NCI-H2227 treated with DMSO at 0.1 percent for 48 hours (cell line): ENCODE measurements around the gene TRPC4AP.

Experiments
- DNase-seq: peaks from one replicate; lab custom pipeline; 2025; lab: John Stamatoyannopoulos, UW

Gene TRPC4AP

DNA sequence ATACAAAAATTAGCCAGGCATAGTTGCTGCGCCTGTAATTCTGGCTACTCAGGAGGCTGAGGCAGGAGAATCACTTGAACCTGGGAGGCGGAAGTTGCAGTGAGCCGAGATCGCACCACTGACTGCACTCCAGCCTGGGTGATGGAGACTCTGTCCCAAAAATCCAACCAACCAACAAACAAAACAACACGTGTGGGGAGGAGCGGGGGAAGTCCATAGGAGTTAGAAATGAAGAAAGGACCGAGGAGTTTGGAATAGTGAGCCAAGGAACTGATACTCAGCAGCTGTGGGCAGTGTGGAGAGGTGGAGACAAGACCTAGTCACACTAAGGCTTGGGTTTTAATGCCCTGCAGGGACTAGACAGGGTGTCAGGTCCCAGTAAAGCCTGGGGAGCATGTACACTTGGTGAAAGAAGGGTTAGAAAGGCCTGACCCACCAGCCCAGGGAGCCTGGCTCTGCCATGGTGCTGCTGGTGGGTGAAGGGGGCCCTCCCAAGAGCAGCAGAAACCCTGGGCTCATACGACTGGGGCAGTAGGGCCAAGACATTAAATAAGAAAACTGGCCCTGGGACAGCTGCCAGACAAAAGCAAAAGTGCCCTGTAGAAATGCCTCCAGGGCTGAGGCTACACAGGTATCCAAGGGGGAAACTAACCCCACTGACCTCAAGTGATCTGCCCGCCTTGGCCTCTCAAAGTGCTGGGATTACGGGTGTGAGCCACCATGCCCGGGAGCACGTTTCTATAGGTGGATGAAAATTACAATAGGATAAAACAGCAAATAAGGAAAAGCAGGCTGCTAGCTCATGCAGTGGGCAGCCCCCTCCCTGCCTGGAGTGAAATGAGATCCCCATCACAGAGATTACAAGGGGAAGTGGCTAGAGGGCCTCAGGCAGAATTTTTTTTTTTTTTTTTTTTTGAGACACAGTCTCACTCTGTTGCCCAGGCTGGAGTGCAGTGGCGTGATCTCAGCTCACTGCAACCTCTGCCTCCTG is 78.9 kb downstream of the TRPC4AP start:
- DNase-seq = no peak

DNA sequence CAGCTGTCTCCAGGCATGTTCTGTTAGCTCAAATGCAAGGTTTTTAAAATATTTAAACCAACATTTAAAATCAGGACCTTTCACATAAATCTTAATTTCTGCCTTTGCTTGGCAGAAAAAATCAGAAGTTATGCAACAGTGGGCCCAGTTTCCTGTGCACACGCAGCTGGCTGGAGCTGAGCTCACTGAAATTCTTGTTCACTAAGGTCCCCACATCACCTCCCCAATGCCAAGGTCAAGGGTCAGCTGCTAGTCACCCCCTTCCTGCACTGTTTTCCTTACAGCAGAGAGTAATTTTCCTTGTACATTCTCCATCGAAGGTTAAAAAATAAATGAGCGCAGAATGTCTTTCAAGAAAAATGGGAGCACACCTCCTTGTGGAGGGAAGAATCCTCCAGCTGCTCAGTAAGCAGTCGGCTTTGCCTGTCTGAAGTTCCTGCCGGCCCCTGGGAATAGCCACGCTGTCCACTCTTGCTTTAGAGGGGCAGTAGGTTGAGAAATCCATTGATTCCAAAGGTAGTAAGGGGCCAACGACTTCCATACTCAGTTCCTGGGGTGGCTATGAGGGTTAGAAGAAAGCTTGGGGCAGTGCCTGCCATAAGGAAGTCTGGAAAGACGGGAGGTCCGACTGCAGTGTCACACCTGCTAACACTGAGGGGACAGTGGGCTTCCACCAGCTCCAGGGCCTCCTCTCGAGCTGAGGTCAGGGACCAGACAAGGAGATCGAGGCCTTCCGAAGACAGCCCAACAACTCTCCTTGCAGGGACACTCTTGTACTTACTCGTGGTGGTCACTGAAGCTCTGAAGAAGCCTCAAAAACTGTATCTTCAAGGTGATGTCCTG is 80.2 kb downstream of the TRPC4AP start:
- DNase-seq = no peak

DNA sequence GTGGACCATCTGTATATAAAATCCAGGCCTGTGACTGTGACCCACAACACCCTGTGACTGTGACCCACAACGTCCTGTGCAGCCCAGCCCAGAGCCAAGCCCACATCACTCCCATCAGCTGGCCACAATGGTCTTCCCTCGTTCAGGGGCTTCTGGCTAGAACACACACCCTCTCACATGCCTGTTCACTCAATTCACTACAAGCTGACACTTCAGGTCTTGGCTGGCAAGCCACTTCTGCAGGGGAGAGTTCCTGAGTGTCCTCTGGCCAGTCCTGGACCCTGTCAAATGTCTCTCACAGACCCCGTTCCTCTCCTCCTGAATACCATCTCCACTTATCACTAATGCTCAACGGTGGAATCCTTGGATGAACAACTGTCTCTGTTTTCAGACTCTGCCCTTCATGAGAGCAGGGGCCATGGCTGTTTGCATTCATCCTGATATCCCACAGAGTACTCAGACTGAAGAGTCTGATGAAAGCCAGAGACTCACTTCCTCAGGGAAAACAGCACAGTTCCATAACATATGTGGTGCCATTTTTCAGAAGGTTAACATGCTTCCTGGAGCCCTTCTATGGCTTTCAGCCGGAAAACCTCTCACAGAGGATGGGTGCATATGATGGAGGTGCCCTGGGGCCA is 80.9 kb downstream of the TRPC4AP start:
- DNase-seq = no peak

DNA sequence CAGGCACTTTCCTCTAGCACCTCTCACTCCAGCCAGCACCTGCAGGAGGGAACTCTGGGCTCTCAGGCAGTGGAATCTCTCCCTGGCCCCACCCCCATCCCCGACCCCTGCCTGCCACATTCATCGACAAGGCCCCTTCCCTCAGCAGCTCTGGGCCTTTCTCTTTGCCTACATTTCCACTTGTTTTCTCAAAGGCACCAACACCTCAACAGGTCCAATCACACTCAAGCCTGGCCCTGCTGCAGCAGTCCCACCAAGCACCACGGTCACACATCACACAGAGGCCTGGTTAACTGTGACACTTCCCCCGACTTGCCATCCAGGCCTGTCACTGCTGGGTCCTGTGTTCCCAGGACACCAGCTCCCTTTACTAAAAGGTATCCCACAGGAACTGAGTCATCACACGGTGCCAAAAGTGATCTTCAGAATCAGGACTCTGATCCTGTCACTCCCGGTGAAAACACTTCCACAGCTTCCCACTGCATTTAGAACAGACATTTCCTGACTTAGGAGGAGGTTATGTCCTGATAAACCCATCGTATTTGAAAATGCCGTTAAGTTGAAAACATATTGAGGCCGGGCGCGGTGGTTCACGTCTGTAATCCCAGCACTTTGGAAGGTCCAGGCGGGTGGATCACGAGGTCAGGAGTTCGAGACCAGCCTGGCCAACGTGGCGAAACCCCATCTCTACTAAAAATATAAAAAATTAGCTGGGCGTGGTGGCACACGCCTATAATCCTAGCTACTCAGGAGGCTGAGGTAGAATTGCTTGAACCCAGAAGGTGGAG is 82.0 kb downstream of the TRPC4AP start:
- no peak for DNase-seq

DNA sequence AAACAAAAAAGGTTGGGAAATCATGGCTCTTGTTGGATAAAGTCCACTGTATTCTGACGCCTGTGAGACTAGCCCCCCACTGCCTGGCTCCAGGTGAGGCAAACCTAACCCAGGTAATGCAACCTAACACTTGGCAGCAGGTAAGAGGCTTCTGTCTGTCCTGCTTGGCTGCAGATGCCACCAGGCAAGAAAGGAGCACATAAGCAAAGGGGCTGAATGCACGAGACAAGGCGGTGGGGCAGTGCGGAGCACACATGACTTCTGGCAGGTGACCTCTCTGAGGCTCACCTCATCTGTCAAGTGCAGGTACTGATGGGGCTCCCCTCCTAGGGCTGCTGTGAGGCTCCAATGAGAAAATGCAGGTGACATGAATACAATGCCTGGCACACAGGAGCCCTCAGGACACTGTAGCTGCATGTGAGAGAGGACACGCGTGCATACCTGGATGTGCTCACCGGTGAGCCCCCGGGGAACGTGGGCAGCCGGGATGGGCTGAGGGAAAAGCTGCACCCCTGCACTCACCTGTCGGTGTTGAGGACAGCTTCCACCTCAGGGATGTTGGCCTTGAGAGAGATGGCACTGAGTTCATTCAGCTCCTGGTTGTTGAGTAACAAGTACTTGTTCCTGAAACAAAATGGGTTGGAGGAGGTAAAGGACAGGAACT is 82.8 kb downstream of the TRPC4AP start:
- DNase-seq = no peak

DNA sequence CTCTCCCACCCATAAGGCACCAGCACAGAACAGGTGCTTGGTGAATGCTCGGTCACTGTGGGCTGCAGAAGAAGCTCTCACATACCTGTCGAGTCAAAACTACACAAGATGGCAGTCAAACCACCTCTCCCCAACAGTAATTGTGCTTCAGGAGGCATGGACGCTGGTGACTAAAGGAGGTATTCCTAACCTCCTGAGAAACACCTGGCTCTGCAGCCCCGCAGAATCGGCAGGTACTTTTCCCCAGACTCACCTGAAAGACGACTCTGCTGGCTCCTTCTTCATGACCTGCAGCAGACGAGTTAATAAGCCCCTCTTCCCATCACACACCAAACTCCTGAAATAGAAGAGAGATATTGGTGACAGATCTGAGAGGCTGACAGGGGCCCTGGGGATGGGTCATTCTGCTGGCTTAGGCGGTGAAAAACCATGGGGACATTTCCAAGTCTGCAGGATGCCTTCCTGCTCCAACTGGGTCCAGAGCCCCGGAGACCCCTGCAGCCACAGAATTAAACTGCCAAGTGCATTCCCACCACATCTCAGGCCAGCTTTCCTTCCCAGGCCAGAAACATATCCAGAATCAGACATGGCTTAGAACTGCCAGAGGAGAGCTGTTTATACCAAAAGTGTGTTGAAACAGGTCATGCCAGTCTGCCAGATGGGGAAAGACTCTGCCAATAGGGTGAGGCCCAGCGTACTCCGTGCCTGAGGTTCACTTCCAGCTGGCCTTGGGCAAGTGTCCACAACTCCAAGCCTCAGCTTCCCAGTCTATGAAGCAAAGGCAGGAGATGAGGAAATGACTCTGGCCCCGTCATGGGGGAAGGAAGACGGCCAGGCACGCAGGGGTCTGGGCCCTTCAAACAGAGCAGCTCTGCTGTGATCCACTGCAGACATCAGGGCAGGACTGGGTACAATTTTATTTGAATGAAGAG is 83.9 kb downstream of the TRPC4AP start:
- DNase-seq = no peak

DNA sequence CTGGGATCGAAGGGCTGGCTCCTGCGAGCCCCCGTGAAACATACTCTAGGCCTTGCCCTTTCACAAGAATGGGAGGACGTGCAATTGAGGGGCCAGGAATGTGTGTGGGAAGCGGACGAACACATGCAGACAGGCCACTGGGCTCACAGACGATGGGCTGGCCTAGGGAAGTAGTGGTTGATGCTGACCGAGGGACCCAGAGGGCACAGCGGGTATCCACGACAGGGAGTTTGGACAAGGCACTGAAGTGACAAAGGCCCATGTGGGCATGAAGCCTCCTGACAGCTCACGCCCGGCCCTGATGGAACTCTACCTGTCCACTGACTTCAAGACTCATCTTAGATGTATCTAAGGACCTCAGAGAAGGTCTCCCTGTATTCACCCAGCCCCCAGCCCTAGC is 84.7 kb downstream of the TRPC4AP start:
- DNase-seq = no peak

DNA sequence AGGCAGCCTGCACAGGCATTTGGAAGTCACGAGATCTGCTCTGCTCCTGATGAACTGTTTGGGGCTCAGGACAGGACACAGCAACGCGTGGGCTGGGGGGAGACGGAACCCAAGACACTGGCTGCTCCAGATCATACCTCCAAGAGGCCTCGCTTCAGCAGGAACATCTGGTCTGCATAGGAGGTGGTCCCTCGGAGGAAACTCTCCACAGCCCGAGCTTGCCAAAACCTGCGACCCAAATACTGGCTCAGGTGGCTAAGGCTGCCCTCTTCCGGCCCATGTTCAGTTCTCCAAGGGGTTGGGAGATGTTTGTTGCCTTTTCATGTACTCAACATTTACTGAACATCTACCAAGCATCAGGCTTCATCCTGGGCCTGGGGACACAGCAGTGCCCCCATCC is 85.2 kb downstream of the TRPC4AP start:
- DNase-seq = no peak

DNA sequence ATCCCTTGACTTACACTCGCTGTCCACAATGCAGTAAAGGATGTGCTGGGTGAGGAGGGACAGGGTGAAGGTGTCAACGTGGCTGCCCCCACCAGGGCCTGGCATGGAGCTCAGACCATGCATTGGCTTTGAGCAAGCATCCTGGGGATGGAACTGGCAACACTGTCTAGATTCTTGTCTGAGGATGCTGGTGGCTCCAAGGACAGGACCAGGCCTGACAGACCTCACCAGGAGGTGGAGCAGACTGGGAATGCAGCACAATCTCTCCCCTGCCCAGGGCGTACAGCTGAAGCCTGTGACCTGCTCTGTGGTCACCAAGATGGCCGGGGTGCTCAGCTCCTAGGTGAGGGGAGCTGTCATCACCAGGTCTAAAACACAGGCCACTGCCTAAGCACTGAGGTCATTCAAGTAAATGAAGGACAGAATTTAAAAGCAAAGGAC is 86.1 kb downstream of the TRPC4AP start:
- DNase-seq = no peak

DNA sequence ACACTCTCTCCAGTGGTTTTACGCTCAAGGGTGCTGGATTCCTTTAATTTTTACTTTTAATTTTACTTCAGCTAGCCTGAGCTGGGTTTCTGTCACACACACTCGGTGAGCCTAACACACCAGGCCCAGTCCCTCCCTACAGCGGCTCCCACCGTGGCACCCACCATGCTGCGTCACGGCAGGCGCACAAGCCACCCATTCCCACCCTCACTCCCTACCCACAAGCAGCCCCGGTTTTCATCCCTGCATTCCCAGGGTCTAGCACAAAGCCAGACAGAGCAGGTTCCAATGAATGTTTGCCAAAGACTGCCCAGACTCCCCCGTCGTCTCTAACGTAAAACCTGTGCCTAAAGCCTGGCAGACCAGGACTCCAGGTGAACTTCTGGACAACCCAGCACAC is 86.6 kb downstream of the TRPC4AP start:
- no peak for DNase-seq

DNA sequence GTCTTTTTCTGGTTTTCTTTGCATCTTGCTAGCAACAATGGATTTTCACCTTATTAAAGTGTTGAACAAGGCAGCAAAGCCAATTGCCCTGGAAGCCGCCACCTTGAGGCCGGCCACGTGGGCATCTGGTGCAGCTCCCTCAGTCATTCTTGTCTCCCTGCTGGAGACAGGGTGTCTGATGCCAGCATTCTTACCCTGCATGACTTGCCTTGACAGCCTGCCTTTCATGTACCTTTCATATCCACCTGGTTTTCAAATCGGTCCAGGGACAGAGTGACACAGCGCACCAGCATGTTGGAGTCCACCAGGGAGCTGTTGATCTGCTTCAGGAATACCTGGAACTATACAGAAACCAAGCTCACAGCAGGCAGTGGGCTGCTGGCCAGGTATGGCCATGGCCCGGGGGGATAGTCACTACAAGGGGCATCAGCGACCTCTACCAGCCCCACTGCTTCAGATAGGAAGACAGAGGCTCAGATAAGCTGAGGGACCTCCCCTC is 87.1 kb downstream of the TRPC4AP start:
- no peak for DNase-seq

DNA sequence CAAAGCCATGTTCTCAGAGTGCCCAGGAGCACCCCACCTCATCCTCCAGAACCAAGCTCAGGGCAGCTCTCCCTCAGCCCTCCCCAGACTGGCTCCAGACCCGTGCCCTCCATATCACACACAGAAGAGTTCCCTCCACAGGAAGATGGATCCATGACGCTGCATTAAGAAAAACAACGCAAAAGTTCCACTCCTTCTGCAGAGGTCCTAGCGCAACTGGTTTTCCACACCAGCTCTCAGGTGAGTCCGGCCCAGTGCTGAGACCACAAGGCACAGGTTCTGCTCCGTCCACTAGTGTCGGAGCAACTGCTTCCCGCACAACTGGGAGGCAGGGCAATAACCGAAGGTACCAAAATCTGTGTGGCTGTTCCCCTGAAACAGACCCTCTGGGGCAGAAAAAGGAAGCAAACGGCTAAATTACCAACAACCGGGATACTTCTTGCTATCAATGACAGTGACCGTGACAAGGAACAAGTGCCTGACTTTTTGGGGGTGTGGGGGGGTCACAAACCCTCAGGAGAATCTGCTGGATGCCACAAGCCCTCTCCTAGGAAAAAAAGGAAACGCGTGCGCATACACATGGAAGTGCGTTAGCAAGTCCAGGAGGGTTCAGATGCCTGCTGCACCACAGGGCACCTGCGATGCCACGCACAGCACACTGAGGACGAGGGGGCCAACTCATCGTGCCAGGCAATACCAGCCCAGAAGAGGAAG is 87.7 kb downstream of the TRPC4AP start:
- no peak for DNase-seq

DNA sequence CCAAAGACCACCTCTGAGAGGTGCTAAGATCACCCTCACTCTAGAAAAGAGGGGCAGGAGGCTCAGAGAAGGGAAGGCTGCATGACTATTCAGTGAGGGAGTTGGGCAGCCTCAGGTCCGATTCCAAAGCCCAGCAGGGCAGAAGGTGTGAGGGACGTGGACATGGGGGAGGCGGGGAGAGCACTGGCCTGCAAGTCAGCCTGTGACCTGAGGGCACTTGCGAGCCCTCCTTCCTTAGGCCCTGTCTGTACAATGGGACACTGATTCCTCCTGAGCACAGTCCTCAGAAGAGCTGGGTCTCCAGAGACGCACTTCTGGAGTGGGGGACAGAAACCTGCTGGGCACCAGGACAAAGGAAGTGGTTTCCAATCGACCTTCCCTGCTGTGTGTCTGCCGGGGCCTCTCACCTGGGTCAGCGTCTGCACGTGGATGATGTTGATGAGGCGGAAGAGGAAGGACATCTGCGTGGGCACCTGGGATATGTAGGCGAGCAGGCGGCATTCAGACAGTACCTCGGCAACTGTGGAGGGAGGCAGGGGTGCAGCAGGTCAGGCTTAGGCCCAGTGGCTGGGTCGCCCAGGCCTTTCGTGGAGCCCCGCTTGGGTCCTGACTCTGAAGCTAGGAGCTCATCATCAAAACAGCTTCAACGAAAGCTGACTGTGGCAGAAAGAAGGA is 88.4 kb downstream of the TRPC4AP start:
- DNase-seq = no peak

DNA sequence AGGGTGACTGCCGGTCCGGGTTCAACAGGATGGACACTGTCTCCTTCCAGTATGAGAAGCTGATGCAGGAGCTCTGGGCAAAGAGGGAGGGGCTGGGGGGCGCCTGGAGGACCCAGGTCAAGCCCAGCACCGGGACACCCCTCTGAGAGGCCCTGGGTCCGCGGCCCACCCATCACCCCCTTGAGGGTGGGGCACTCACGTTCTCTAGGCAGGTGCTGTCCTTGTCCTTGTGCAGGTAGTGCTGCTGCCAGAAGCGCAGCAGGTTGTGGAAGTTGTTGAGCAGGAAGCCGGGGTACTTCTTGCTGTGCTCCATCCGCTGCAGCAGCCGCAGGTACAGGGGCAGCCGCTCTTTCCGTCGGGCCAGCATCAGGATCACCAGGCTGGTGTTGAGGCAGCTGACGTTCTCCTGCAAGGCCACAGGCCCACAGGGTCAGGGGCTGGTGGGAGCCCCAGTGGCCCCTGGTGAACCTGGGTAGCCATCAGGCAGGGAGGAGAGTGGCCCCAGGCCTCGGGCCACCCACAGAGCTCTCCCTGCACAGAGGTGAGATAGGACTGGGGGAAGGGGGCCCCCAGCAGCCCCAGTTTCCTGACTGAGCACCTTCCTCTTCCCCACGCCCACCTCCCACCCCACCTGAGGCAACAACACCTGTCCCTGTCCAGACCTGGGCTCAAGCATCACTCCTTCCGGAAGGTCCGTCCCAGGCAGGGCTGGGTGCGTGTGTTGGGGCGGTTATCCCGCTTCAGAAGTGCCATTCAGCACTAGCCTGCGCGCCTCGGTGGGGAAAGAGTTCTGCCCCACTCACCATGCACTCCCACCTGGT is 89.2 kb downstream of the TRPC4AP start:
- no peak for DNase-seq

DNA sequence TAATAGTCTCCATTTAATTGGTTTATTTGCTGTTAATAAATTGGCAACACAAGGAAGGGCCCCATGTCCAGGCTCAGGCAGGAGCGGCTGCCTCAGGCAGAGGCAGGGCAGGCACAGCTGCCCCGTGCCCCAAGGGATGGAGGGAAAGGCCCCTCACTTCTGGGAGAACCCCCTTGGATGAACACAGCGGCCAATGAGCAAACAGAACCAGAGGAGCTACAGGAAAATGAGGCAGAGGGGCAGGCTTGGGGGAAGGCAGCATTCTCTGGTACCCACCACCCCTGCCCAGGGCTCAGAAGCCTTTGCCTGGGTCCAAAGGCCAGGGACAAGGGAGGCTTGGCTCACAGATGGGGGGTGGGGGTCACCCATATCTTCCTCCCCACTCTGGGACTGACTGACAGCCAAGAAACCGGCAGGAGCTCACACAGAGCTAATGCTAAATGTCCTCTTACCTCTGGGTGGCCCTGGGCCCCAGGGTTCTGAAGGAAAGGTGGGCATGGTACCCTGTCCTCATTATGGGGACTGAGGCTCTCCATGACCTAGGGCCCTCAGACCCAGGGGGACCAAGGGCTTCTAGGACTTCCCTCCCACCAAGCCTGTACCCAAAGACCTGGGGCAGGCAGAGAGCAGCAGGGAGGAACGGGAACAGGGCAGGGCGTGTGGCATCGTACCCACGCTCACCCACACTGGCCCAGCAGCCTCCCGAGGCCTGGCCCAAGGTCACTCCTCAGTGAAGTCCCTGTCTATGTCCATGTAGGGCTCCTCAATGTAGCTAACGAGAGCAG is 90.0 kb downstream of the TRPC4AP start:
- DNase-seq = no peak

DNA sequence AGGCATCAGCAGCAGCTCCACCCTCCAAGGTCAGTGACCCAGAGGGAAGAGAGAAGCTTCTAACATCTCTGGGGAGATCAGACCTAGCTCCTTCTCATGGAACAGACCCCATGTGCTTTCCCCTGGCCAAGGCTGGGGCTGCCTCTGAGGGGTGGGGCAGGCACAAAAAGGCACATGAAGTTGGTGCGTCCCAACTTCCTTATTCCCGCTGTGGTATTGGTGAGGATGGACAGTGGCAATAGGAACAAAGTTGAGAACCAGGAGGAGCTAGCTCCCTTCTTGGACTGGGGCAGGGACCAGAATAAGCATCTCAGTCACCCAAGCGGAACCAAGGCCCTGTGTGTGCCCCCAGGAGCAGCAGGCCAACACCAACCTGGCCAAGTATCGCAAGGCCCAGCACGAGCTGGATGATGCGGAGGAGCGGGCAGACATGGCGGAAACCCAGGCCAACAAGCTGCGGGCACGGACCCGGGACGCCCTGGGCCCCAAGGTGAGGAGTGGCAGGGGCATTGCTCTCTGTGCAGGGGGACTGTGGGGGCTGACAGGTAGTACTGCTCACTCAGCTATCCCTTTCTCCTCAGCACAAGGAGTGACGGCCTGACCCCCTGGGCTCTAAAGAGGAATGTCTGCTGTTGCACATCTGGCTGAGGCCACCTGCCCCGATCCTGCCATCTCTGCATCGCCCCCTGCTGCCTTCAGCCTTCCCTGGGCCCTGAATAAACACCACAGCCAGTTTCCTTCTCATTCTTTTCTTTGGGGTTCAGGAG is 90.8 kb downstream of the TRPC4AP start:
- DNase-seq = no peak
